ENCODE measurements around the gene VCAN.
"Not testable (repeated sequence)": the region's sequence is repeated elsewhere in the genome, so short reads cannot be mapped to it uniquely, and the experiment has no call there.

VCAN gene

DNA sequence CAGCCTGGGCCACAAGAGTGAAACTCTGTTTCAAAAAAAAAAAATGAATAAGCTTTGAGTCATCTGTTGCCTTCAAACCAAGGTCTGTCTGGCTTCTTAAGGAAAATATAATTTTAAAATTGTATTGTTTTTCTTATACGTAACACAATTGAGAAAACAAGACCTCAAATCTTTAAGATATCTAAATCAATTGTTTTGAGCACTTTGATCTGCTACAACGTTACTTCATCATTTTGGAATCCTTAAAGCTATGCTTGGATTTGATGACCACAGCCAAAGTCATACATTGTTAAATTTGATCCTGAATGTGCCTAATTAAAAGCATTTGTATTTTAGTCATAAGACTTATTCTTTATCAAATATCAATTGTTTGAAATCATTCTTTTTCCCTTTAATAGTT, 37.7 kb upstream of the VCAN start:
- TF ChIP-seq, protein P1, sequence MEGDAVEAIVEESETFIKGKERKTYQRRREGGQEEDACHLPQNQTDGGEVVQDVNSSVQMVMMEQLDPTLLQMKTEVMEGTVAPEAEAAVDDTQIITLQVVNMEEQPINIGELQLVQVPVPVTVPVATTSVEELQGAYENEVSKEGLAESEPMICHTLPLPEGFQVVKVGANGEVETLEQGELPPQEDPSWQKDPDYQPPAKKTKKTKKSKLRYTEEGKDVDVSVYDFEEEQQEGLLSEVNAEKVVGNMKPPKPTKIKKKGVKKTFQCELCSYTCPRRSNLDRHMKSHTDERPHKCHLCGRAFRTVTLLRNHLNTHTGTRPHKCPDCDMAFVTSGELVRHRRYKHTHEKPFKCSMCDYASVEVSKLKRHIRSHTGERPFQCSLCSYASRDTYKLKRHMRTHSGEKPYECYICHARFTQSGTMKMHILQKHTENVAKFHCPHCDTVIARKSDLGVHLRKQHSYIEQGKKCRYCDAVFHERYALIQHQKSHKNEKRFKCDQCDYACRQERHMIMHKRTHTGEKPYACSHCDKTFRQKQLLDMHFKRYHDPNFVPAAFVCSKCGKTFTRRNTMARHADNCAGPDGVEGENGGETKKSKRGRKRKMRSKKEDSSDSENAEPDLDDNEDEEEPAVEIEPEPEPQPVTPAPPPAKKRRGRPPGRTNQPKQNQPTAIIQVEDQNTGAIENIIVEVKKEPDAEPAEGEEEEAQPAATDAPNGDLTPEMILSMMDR (IDR thresholded peaks at IDR 0.05; ENCODE audit: insufficient read depth, low read depth, low read length, missing control alignments): no peak

DNA sequence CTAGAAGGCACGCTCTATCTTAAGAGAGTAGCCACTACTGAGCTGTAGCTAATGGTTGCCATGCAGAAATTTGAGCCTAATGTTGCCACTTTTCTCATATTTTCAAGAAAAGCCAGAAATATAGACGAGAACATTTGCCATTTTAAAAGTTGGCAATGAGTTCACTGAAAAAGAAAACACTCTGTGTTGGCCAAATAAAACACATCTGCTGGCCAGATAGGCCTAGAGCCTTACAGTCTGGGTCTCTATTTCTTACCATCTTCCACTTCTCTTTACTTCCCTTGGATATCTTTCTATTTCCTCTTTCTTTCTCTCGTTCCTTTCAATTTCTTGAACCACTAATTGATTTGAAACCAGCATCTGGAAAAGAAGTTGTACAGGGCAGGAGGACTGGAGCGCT, 36.6 kb upstream of the VCAN start:
- TF ChIP-seq, protein P1 (IDR thresholded peaks at IDR 0.05; ENCODE audit: insufficient read depth, low read depth, low read length, missing control alignments): no peak
- no peak for DNase-seq (ENCODE audit: low read depth)
- no peak overlapping the region for H3K4me3 ChIP-seq (ENCODE audit: low read length)

More for the DNA sequence above, 37.7 kb upstream of the VCAN start:
- DNase-seq (ENCODE audit: low read depth): no peak
- no peak overlapping the region for H3K4me3 ChIP-seq (ENCODE audit: low read length)

DNA sequence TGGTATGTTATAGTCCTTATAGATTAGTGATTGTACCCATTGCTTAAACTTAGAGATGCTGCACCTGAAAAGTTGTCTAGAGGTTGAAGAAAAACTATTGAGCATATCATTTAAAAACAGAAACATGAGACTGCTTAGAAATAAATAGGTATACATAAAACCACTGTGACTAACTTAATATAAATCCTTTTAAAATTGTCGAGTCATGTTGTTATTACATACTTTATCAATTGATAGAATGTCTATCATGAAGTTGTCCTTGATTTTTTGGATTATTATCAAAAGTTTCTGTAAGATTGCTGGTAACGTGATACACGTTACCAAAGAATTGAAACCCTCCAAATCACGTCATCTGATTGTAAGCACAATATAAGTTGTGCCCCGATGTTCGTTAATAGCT, 35.3 kb upstream of the VCAN start:
- TF ChIP-seq, protein P1 (IDR thresholded peaks at IDR 0.05; ENCODE audit: insufficient read depth, low read depth, low read length, missing control alignments): no peak
- H3K4me3 ChIP-seq (ENCODE audit: low read length): no peak overlapping the region
- no peak for DNase-seq (ENCODE audit: low read depth)

DNA sequence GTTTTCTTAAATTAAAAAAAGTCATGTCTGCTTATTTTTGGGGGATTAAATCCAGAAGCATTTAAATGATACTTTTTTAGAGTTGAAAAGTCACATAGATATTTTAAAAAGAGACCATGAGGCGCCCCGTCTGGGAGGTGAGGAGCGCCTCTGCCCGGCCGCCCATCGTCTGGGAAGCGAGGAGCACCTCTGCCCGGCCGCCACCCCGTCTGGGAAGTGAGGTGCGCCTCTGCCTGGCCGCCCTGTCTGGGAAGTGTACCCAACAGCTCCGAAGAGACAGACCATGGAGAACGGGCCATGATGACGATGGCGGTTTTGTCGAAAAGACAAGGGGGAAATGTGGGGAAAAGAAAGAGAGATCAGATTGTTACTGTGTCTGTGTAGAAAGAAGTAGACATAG, 33.8 kb upstream of the VCAN start:
- DNase-seq (ENCODE audit: low read depth): not testable (repeated sequence)

DNA sequence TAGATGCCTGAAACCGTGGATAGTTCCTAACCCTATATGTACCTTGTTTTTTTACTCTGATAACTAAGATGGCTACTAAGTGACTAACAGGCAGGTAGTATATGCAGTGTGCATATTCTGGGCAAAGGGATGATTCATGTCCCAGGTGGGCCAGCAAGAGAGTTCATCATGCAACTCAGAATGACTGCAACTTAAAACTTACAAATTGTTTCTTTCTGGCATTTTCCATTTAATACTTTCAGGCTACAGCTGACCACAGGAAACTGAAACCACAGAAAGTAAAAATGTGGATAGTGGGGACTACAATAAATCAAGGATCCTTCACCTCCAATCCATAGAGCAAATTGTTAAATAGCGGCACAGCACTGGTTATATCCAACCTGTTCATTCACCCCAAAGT, 30.7 kb upstream of the VCAN start:
- DNase-seq (ENCODE audit: low read depth): peak; percentile 20
- TF ChIP-seq, protein P1 (IDR thresholded peaks at IDR 0.05; ENCODE audit: insufficient read depth, low read depth, low read length, missing control alignments): no peak
- H3K4me3 ChIP-seq (ENCODE audit: low read length): no peak overlapping the region

More for the DNA sequence above, 33.8 kb upstream of the VCAN start:
- H3K4me3 ChIP-seq (ENCODE audit: low read length): not testable (repeated sequence)

DNA sequence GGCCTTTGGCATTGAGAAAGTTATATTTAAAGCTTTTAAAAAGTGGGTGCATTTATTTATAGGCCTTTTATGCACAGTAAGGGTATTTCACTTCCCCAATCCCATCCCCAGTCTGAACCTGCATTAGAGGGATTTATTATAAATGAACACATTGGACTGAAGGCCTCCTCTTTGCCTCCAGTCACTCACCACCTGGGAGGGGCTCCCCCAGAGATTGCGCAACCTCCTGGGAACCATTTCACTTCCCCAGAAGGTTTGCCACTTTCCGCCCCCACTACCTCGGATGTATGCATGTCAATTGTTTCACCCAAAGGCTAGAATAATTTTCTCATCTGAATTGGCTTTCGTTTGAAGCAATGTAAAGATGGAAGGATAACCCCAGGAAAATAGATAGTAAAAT, 29.8 kb upstream of the VCAN start:
- DNase-seq (ENCODE audit: low read depth): peak; percentile 4
- TF ChIP-seq, protein P1 (IDR thresholded peaks at IDR 0.05; ENCODE audit: insufficient read depth, low read depth, low read length, missing control alignments): no peak
- H3K4me3 ChIP-seq (ENCODE audit: low read length): no peak overlapping the region

DNA sequence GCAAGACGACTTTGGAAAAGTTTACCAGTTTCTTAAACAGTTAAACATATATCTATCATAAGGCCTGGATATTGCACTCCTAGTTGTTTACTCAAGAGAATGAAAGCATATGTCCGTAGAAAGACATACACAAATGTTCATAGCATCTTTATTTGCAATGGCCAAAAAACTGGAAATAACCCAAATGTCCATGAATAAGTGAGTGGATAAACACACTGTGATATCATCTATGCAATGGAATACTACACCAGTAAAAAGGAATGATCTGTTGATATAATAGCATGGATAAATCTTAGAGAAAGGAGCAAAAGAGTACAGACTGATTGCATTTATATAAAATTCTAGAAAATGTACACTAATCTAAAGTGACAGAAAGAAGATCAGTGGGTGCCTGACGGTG, 28.0 kb upstream of the VCAN start:
- TF ChIP-seq, protein P1 (IDR thresholded peaks at IDR 0.05; ENCODE audit: insufficient read depth, low read depth, low read length, missing control alignments): no peak
- no peak overlapping the region for H3K4me3 ChIP-seq (ENCODE audit: low read length)
- no peak for DNase-seq (ENCODE audit: low read depth)

DNA sequence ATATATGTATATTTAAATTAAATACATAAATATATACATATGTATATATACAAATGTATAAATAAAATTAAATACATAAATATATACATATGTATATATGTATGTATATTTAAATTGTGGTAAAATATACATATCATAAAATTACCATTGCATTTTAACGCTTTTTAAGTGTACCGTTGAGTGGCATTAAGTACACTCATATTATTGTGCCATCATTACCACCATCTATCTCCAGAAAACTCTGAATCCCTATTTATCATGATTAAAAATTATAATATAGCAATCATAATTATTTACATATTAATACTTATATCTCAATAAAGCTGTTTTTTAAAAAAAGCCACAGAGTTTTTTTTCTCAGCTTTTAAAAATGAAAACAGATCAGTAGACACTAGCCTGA, 27.1 kb upstream of the VCAN start:
- no peak for DNase-seq (ENCODE audit: low read depth)
- H3K4me3 ChIP-seq (ENCODE audit: low read length): no peak overlapping the region
- TF ChIP-seq, protein P1 (IDR thresholded peaks at IDR 0.05; ENCODE audit: insufficient read depth, low read depth, low read length, missing control alignments): no peak

All from epithelial cell of esophagus (primary cell).